Adrenal gland (tissue), 5 donors: ENCODE data around the gene ROR2.

Experiments
- CTCF ChIP-seq, 6 experiments: fragments of 450-650 bp in 4 of 6; fragments of 200-600 bp in 2 of 6; sonication (generic) in 1 of 6; IDR thresholded peaks; 1 replicate in 5 of 6; 2 replicates in 1 of 6; pipeline versions ENCODE4 v1.5.1 to v1.8.0; 2016 to 2021; ENCODE audit warnings: antibody characterized with exemption in 6 of 6, mild to moderate bottlenecking in 2 of 6, moderate library complexity in 1 of 6
- POLR2A ChIP-seq, 2 donors: fragments of 450-650 bp; IDR thresholded peaks; one replicate each; pipeline ENCODE4 v1.6.1; 2017; ENCODE audit warnings: antibody characterized with exemption in 2 of 2, mild to moderate bottlenecking in 2 of 2, moderate library complexity in 1 of 2
- donor health status: DM: no; HTN: no; CAD: no.

GRCh38 chr9:91768977-91769916 lies 180.8 kb downstream of the ROR2 start:
- TF ChIP-seq CTCF (IDR thresholded peaks at IDR 0.05) (no peak), POLR2A (IDR thresholded peaks at IDR 0.05) (no peak)
